Activated B cell treated with CpG ODN at 0.5 μM for 24 hours (primary cell): ENCODE measurements around the gene ISOC2. TPM values are rescaled to one million over a fixed set of nuclear protein-coding genes. Genes with fewer than 3 reads are reported as not detected.

ENCODE experiments used
- ATAC-seq: fragments of 200-7000 bp; cut with Tn5 transposase; one replicate; pipeline ENCODE4 v1.10.0; 2021; ENCODE audit warnings: low read depth, mild to moderate bottlenecking, moderate library complexity
- CTCF ChIA-PET: fragments of 350-600 bp; sonication (Branson Sonifier 250); formaldehyde crosslinking; loops from one replicate; lab custom pipeline; 2021; ENCODE audit warnings: antibody characterized with exemption; lab: Charles Lee
- POLR2A ChIA-PET: fragments of 350-600 bp; sonication (Branson Sonifier 250); formaldehyde crosslinking; loops from one replicate; lab custom pipeline; 2021; ENCODE audit warnings: antibody characterized with exemption; lab: Charles Lee
- DNase-seq: peaks from one replicate; pipeline ENCODE4 v3.0.0; 2022
- H3K27ac Mint-ChIP-seq: one replicate; pipeline ENCODE4 v1.8.0; 2020; ENCODE audit warnings: mixed read lengths
- H3K27me3 Mint-ChIP-seq: one replicate; pipeline ENCODE4 v1.8.0; 2021; ENCODE audit warnings: mixed read lengths
- H3K36me3 Mint-ChIP-seq: one replicate; pipeline ENCODE4 v1.8.0; 2021; ENCODE audit warnings: low read depth, mixed read lengths
- H3K4me1 Mint-ChIP-seq: one replicate; pipeline ENCODE4 v1.8.0; 2021; ENCODE audit warnings: mixed read lengths
- H3K4me3 Mint-ChIP-seq: one replicate; pipeline ENCODE4 v1.8.0; 2020; ENCODE audit warnings: mild to moderate bottlenecking, mixed read lengths
- H3K9me3 Mint-ChIP-seq: one replicate; pipeline ENCODE4 v1.8.0; 2020; ENCODE audit warnings: mixed read lengths
- CTCF ChIP-seq: fragments of 200-600 bp; IDR thresholded peaks from one replicate; pipeline ENCODE4 v1.8.0; 2022; ENCODE audit warnings: antibody characterized with exemption, mild to moderate bottlenecking
- intact Hi-C: fragments of 100-400 bp; cut with micrococcal nuclease; formaldehyde crosslinking; loops from one replicate; pipeline ENCODE4 v1.15.1; 2024
- total RNA-seq: library from RNA; stranded (reverse); gene quantifications from 2 replicates; pipeline ENCODE4 v1.2.3, GENCODE V29; 2022

ISOC2 gene
- 28.7 and 29.0 TPM in 2 replicates for total RNA-seq

GRCh38 chr19:55461259-55461973 is at the start of gene ISOC2:
TSS of gene ISOC2 (minus strand) at chr19:55461642. CDS start at chr19:55456486, 5,156 bp downstream.
- peak within 1 kb of the TSS; percentile 89 for H3K4me3 Mint-ChIP-seq
- H3K27me3 Mint-ChIP-seq: no peaks in the 10 kb centered on the region
- H3K27ac Mint-ChIP-seq: peak within 1 kb of the TSS; percentile 82
- CTCF ChIA-PET: interaction anchor here (1.0 kb wide), 3 partner anchors 16 to 170 kb away, joined by 3 to 9 read pairs (median 3); partner anchors contain the start of gene ZNF628
- DNase-seq: peak; percentile 100
- TF ChIP-seq CTCF: no peak
- POLR2A ChIA-PET: interaction anchor here (0.7 to 1.6 kb wide), 14 partner anchors 15 to 207 kb away, joined by 3 to 49 read pairs (median 4); partner anchors contain the start of genes FIZ1, HSPBP1, KMT5C and NAT14
- intact Hi-C loops: loop anchor here (1.0 to 5.0 kb wide), 5 partner anchors 15 to 181 kb away; partner anchors contain the start of genes KMT5C, ZNF580, ZNF581 and ZNF628
- H3K9me3 Mint-ChIP-seq: no peaks in the 10 kb centered on the region
- H3K4me1 Mint-ChIP-seq: peaks cover 22% of the 10 kb centered on the region
- peak; percentile 96 for ATAC-seq
- peaks cover 2% of the 10 kb centered on the region for H3K36me3 Mint-ChIP-seq

DNA sequence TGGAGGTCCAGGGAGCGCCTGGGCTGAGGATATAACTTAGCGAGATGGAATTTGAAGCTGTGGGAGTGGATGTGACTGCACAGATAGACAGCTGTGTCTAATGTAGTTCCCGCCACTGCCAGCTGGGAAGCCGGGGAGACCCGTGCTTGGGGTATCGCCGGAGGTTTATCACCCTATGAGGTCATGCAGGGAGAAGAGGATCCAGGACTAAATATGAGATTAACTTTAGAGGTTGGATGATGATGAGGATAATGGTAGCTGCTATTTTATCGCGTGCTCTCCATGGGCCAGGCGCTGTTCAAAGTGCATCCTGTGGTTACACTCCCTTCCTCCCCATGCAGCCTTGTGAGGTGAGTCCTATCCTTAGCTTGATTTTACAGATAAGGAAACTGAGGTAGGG is 46.7 kb upstream of the ISOC2 start:
- Mint-ChIP-seq H3K27ac (no peak overlapping the region), H3K4me1 (peaks cover 10% of the 10 kb centered on the region), H3K4me3 (no peak overlapping the region), H3K36me3 (no peaks in the 10 kb centered on the region), H3K27me3 (peaks cover 10% of the 10 kb centered on the region), H3K9me3 (no peaks in the 10 kb centered on the region)
- no peak for TF ChIP-seq CTCF
- POLR2A ChIA-PET: no interaction called here
- no peak for DNase-seq
- no peak for ATAC-seq
- CTCF ChIA-PET: interaction anchor here (1.2 to 1.6 kb wide), 2 partner anchors 41 to 367 kb away, joined by 5 to 6 read pairs; no protein-coding TSS in a partner anchor
- intact Hi-C loops: loop anchor here (10.0 kb wide), 1 partner anchor 853 kb away; no protein-coding TSS in a partner anchor

- TF ChIP-seq CTCF: no peak
- no peaks in the 10 kb centered on the region for H3K36me3 Mint-ChIP-seq
- CTCF ChIA-PET: interaction anchor here (1.0 to 2.5 kb wide), 8 partner anchors 10 to 363 kb away, joined by 3 to 82 read pairs (median 13); partner anchors contain the start of genes TMEM238 and ZNF628
Measured at GRCh38 chr19:55504981-55505380, 43.5 kb upstream of the ISOC2 start.

DNA sequence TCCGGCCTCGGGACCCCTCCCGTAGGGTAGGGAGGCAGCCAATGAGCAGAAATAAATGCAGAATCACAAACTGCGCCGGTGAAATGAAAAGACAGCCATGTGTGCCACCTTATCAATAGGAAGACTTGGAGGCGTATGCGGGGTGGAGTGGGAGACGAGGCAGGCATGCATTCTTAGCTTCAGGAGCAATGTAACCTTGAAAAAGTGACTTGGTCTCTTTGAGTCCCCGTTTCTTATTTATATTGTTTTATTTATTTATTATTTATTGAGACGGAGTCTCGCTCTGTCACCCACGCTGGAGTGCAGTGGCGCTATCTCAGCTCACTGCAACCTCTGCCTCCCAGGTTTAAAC is 42.8 kb upstream of the ISOC2 start:
- H3K9me3 Mint-ChIP-seq: no peaks in the 10 kb centered on the region
- H3K4me3 Mint-ChIP-seq: peak overlapping the region; percentile 88
- H3K4me1 Mint-ChIP-seq: peaks cover 11% of the 10 kb centered on the region
- DNase-seq: no peak
- POLR2A ChIA-PET: interaction anchor here (0.6 to 2.1 kb wide), 19 partner anchors 17 to 564 kb away, joined by 3 to 21 read pairs (median 5); partner anchors contain the start of genes FIZ1, ISOC2, KMT5C and NAT14
- intact Hi-C loops: loop anchor here (1.0 to 10.0 kb wide), 4 partner anchors 36 to 849 kb away; no protein-coding TSS in a partner anchor
- H3K27me3 Mint-ChIP-seq: peaks cover 3% of the 10 kb centered on the region
- no peak for TF ChIP-seq CTCF
- no peak for ATAC-seq
- H3K36me3 Mint-ChIP-seq: no peaks in the 10 kb centered on the region
- CTCF ChIA-PET: interaction anchor here (0.5 to 2.5 kb wide), 32 partner anchors 10 to 623 kb away, joined by 3 to 82 read pairs (median 5); partner anchors contain the start of genes ISOC2, NAT14, TMEM238 and ZNF579
- peak overlapping the region; percentile 91 for H3K27ac Mint-ChIP-seq

More at GRCh38 chr19:55504981-55505380, 43.5 kb upstream of the ISOC2 start:
- no peak for ATAC-seq
- intact Hi-C loops: loop anchor here (1.0 to 10.0 kb wide), 4 partner anchors 37 to 850 kb away; no protein-coding TSS in a partner anchor
- H3K27me3 Mint-ChIP-seq: peaks cover 3% of the 10 kb centered on the region
- no peak for DNase-seq
- H3K9me3 Mint-ChIP-seq: no peaks in the 10 kb centered on the region
- no peak overlapping the region for H3K4me3 Mint-ChIP-seq
- POLR2A ChIA-PET: interaction anchor here (2.0 kb wide), 2 partner anchors 38 to 364 kb away, joined by 8 to 11 read pairs; no protein-coding TSS in a partner anchor
- H3K27ac Mint-ChIP-seq: no peak overlapping the region
- peaks cover 11% of the 10 kb centered on the region for H3K4me1 Mint-ChIP-seq
